ENCODE data around the gene POLR2L.

DNA sequence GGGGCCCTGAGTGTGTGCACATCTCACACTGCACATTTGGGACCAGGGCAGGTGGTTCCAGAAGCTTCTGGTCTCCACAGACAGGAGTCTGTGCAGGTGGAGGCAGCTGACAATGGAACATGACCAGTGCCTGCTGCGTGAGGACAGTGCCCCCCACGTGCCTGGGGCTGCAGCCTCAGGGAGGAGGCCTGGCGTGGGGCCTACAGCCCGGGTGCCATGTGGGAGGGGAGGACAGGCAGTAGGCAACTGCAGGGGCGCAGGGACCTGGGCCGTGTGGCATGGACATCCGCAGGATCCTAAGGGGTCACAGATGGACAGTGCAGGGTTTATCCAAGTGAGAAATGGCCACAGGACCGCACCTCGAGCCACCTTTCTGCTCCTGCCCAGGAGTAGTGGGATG is 29.1 kb upstream of the POLR2L start:
- TF ChIP-seq, protein P1, sequence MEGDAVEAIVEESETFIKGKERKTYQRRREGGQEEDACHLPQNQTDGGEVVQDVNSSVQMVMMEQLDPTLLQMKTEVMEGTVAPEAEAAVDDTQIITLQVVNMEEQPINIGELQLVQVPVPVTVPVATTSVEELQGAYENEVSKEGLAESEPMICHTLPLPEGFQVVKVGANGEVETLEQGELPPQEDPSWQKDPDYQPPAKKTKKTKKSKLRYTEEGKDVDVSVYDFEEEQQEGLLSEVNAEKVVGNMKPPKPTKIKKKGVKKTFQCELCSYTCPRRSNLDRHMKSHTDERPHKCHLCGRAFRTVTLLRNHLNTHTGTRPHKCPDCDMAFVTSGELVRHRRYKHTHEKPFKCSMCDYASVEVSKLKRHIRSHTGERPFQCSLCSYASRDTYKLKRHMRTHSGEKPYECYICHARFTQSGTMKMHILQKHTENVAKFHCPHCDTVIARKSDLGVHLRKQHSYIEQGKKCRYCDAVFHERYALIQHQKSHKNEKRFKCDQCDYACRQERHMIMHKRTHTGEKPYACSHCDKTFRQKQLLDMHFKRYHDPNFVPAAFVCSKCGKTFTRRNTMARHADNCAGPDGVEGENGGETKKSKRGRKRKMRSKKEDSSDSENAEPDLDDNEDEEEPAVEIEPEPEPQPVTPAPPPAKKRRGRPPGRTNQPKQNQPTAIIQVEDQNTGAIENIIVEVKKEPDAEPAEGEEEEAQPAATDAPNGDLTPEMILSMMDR (IDR thresholded peaks at IDR 0.05; ENCODE audit: low read depth, low read length, poor library complexity, severe bottlenecking) = no peak
- no peak for TF ChIP-seq EZH2phosphoT487 (IDR thresholded peaks at IDR 0.05; ENCODE audit: borderline replicate concordance, low read length)

Data from DOHH2 (cell line).